Epithelial cell of alveolus of lung (primary cell): ENCODE data around the gene CFDP1. TPM values are rescaled to one million over a fixed set of nuclear protein-coding genes. Genes with fewer than 3 reads are reported as not detected.

Source experiments
- total RNA-seq: library from RNA; depleted of rRNA; stranded (reverse); fragments of >200 nt; gene quantifications from 2 replicates; pipeline ENCODE4 v1.2.1, GENCODE V29; 2015

CFDP1 gene
- 44.3 and 56.0 TPM in 2 replicates for total RNA-seq

DNA sequence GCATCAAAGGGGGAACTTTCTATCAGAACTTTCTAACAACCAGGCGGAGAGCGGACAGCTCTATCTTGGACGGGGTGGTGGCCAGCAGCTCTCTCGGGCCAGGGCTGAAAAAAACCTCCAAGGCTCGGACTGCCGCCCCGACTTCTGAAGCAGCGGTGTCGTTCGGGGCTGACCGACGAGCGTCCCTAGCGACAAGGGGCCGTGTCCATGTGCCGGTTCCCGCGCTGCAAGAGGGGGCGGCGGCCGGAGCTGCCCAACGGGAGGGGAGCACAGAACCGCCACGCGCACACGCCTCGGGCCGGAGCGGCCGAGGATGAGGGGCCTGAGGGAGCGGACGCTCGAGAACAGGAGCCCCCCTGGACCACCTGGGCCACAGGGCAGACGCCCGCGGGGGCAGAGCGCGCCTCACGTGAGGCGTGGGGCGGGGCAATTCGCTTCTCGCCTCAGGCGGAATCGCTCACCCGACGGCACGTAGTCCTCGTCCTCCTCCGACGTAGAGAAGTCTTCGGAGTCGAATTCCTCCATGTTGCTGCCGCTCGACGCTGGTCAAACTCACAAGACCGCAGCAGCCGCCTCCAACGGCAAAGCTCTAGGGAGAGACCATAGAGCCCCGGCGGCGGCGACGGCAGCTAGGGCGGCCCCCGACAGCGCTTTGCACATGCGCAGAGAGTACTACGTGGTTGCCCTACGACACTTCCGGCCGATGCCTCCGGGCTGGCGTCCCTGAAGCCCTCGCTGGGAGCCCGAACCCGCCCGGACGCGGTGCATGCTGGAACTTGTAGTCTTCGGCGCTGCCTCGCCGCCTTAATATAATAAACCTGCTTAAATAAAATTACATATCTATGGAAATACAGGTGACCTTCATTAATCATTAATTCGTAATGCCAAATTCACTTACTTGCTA, at the start of gene CFDP1:
CFDP1 (minus strand) TSS at position 676 of the 904 bp plus-strand sequence; CDS start at position 525, 151 bp downstream.

DNA sequence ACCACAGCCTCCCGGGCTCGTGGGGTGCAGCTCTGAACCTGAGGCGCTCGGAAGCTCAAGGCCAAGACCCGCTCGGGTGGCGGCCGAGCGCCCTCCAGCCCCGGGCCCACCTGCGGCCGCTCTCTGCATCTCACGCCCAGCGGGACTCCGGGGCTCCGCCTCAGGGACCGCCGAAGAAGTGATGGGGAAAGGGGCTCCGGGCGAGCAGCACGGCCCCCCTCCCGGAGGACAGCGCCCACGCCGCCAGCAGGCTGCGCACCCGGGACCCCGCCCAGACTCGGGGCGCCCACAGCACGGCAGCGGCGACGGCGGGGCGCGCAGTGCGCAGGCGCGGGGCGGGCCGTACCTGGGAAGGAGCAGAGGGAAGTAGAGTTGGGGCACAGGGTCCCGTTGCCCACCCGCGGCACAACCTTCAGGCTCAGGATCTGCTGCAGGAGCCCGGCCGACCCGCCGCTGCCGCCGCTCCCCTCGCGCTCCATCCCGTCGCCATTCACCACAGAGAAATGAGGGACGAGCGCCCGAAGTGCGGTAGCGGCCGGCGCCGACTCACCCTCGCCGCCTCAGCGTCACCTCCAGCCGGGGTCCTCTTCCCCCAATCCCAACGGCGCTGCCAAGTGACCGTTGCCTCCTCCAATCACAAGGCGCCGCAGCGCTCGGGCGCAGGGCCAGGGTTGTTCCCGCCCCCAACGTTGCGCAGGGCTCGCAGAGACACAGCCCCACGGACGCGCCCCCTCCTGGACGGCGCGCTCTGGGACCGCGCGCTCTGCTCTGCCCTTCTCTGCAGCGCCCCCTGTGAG, 31.0 kb upstream of the CFDP1 start, which contains the start of gene TMEM170A:
TMEM170A (minus strand) TSS at position 568 of the 797 bp plus-strand sequence; CDS start at position 479, 89 bp downstream.

DNA sequence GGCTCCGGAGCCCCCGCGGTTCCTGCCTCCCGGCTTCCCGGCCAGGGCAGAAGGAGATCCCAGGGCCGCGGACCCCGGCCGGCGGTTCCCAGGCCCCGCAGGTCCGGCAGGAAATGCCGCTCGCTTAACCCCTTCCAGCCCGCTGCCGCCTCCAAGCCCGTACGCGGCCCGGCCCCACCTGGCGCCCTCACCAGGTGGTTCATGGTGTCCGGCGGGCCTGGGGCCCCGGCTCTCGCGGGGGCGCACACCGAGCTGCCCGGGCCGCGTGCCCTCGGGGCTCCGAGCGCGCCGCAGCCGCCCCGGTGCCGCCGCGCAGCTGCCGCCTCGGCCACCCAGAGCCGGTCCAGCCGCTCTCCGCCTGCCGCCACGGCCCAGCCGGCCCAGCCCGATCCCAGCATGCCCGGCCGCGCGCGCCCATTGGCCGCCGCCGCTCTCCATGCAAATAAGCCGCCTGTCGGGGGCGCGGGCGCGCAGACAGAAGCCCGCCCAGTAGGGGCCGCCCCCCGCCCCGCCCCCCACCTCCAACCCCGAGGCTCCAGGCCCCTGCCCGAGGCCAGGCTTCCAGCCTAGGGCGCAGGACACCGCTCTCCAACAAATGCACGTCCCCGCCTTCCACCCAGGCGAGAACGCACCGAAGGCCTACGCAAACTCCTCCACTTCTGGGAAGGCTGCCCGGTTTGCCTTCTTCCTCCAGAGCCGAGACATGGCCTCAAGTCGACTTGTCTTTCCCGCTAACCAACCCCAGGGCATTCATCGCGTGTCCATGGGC, 181.8 kb downstream of the CFDP1 start, which contains the start of gene BCAR1:
BCAR1 (minus strand) TSS at position 345 of the 769 bp plus-strand sequence; CDS start at position 203, 142 bp downstream.

Other genes starting within 250 kb of the CFDP1 start
- gene CTRB2, start 226.3 kb downstream of the CFDP1 start, total RNA-seq: not detected in 2 replicates
- not detected in 2 replicates for gene CTRB1, start 214.5 kb downstream of the CFDP1 start, total RNA-seq
- 69.4 and 81.5 TPM in 2 replicates for gene BCAR1, start 181.9 kb downstream of the CFDP1 start, total RNA-seq
- gene TMEM170A, start 31.2 kb upstream of the CFDP1 start, total RNA-seq: 8.8 and 13.3 TPM in 2 replicates
- 0.24 and 1.7 TPM in 2 replicates for gene CHST6, start 61.9 kb upstream of the CFDP1 start, total RNA-seq
- not detected in 2 replicates for gene CHST5, start 102.6 kb upstream of the CFDP1 start, total RNA-seq
- gene TMEM231, start 122.7 kb upstream of the CFDP1 start, total RNA-seq: 8.1 and 12.3 TPM in 2 replicates
- 52.0 and 69.9 TPM in 2 replicates for gene GABARAPL2, start 132.9 kb upstream of the CFDP1 start, total RNA-seq
- 27.2 and 46.9 TPM in 2 replicates for gene ADAT1, start 189.8 kb upstream of the CFDP1 start, total RNA-seq
- gene KARS1, start 214.2 kb upstream of the CFDP1 start, total RNA-seq: 126 and 172 TPM in 2 replicates
- 46.4 and 66.0 TPM in 2 replicates for gene TERF2IP, start 214.3 kb upstream of the CFDP1 start, total RNA-seq
- gene CPHXL2, start 243.5 kb upstream of the CFDP1 start, total RNA-seq: not detected in 2 replicates